ENCODE results near the gene MYH8. TPM values are rescaled to one million over a fixed set of nuclear protein-coding genes. Genes with fewer than 3 reads are reported as not detected.

The MYH8 gene
- total RNA-seq, 4 donors from 2014 or later, result not detected

Other genes with a start within 250 kb of the MYH8 start
- gene GAS7, start 223.3 kb downstream of the MYH8 start, total RNA-seq, result 100 to 1,000 TPM in 1 of 4 donors, 10 to 100 TPM in 3; 77.3 to 124 (median 86.7) TPM
- gene MYH13, start 48.9 kb downstream of the MYH8 start, total RNA-seq, result not detected
- gene MYH4, start 47.6 kb upstream of the MYH8 start, total RNA-seq, result not detected
- under 1 TPM in 1 of 4 donors, not detected in 3; 0.13 TPM for gene MYH1, start 96.6 kb upstream of the MYH8 start, total RNA-seq
- 1 to 10 TPM in 1 of 4 donors, under 1 TPM in 3; under 0.01 to 1.4 (median 0.34) TPM for gene MYH2, start 127.7 kb upstream of the MYH8 start, total RNA-seq
- gene MYH3, start 235.4 kb upstream of the MYH8 start, total RNA-seq, result 1 to 10 TPM in 3 of 4 donors, under 1 TPM in 1; 0.83 to 2.4 (median 1.6) TPM